ENCODE results near the gene TEX14. TPM values are rescaled to one million over a fixed set of nuclear protein-coding genes. Genes with fewer than 3 reads are reported as not detected.

The TEX14 gene
- 0.11 and 1.2 TPM in 2 replicates for total RNA-seq (2014; rRNA removed; shearing (Covaris generic))

GRCh38 chr17:58691701-58692238, at the start of gene TEX14:
Gene TEX14 (minus strand): TSS chr17:58692045. CDS start chr17:58652001, 40,044 bp downstream.

GRCh38 chr17:58692239-58693055, 602 bp upstream of the TEX14 start, which contains the start of gene RAD51C:
Gene RAD51C (plus strand): TSS chr17:58692602. CDS start chr17:58692644, 42 bp downstream.

GRCh38 chr17:58513965-58514769, 177.7 kb downstream of the TEX14 start, which contains the start of gene MTMR4:
Gene MTMR4 (minus strand): TSS chr17:58514638. CDS start chr17:58514407, 231 bp downstream.

Small RNA genes within 50 kb of the gene (small RNA-seq; reads per million reads assigned to genes)
- gene AC011195.1 (not detected), gene RF00012 (0.54 reads per million, percentile 29 among the genes with 10 or more reads in this experiment), gene RNU1-108P (1.2 reads per million, percentile 61 among the genes with 10 or more reads in this experiment), gene RNU1-52P (not detected), gene RNU1-85P (4.7 reads per million, percentile 84 among the genes with 10 or more reads in this experiment)

Other genes starting within 250 kb of the TEX14 start
- gene HSF5, start 203.6 kb downstream of the TEX14 start, total RNA-seq (2014; rRNA removed; shearing (Covaris generic)) = 0.08 TPM in 1 of 2 replicates, not detected in the other
- 19.4 and 24.0 TPM in 2 replicates for gene MTMR4, start 177.4 kb downstream of the TEX14 start, total RNA-seq (2014; rRNA removed; shearing (Covaris generic))
- gene RAD51C, start 557 bp upstream of the TEX14 start, total RNA-seq (2014; rRNA removed; shearing (Covaris generic)) = 55.6 and 58.8 TPM in 2 replicates
- 1.4 and 1.8 TPM in 2 replicates for gene PPM1E, start 63.8 kb upstream of the TEX14 start, total RNA-seq (2014; rRNA removed; shearing (Covaris generic))